HepG2 (cell line): ENCODE results near the gene PCSK6. TPM values are rescaled to one million over a fixed set of nuclear protein-coding genes. Genes with fewer than 3 reads are reported as not detected.

Experiments used
- ATAC-seq: fragments of 200-7000 bp; cut with Tn5 transposase; 3 replicates; pipeline ENCODE4 v1.9.1; 2020; ENCODE audit warnings: mild to moderate bottlenecking, moderate library complexity
- BruUV-seq: library from RNA; stranded (reverse); fragments of 400-500 nt; replicated peaks from 2 replicates; lab custom pipeline; 2021; lab: Mats Ljungman, UMichigan
- CTCF ChIA-PET: fragments of 300-600 bp; formaldehyde crosslinking; extraction: SDS; loops from one replicate; lab custom pipeline; 2021; ENCODE audit warnings: low total read pairs, inconsistent platforms, low intra/inter-chr PET ratio; lab: Yijun Ruan, JAX
- POLR2A ChIA-PET: fragments of 350-600 bp; sonication (Branson Sonifier 250); formaldehyde crosslinking; loops from one replicate; lab custom pipeline; 2020; ENCODE audit warnings: antibody characterized with exemption, inconsistent platforms; lab: Yijun Ruan, JAX
- DNase-seq: peaks from one replicate; pipeline ENCODE4 v3.0.0-alpha.2; 2015; ENCODE audit warnings: low spot score
- FAIRE-seq: peaks from 3 replicates; lab custom pipeline; 2011; peaks lifted over from hg19 to GRCh38; lab: Jason Lieb, UNC
- H2AFZ ChIP-seq: one replicate; pipeline ENCODE4 v1.6.1; 2011; ENCODE audit warnings: low read length, inconsistent platforms
- H3K27ac ChIP-seq: fragments of 300-600 bp; 3 replicates; pipeline ENCODE4 v1.8.0; 2011; ENCODE audit warnings: mixed run types, mild to moderate bottlenecking, mixed read lengths, low read length, inconsistent platforms; ENCODE audit not compliant: insufficient read depth; ENCODE audit errors: extremely low read length
- H3K27me3 ChIP-seq, 2 experiments: fragments of 200-600 bp in 1 of 2; 2 replicates in 1 of 2; 3 replicates in 1 of 2; pipeline versions ENCODE4 v1.6.0 to v1.8.0; 2011; ENCODE audit warnings: low read length in 2 of 2, mild to moderate bottlenecking in 2 of 2, moderate library complexity in 2 of 2, inconsistent platforms in 1 of 2; ENCODE audit not compliant: insufficient read depth in 2 of 2, control insufficient read depth in 1 of 2
- H3K36me3 ChIP-seq, 2 experiments: fragments of 200-600 bp in 1 of 2; replicated peaks in 1 of 2; 2 replicates in 1 of 2; 3 replicates in 1 of 2; pipeline versions ENCODE4 v1.5.1 to v1.8.0; 2011; ENCODE audit warnings: low read length in 2 of 2, inconsistent platforms in 1 of 2; ENCODE audit not compliant: insufficient read depth in 2 of 2, control insufficient read depth in 1 of 2
- H3K4me1 ChIP-seq: 2 replicates; pipeline ENCODE4 v1.5.1; 2012; ENCODE audit warnings: low read length, inconsistent platforms; ENCODE audit not compliant: insufficient read depth
- H3K4me2 ChIP-seq: 2 replicates; pipeline ENCODE4 v1.6.0; 2011; ENCODE audit warnings: low read depth, low read length, inconsistent platforms
- H3K4me3 ChIP-seq, 3 experiments: fragments of 200-600 bp in 1 of 3; sonication (generic), shearing (Covaris generic) in 1 of 3; replicated peaks in 1 of 3; 2 replicates each; pipeline ENCODE4 v1.5.1; 2011 to 2016; ENCODE audit warnings: low read length in 3 of 3, inconsistent platforms in 2 of 3, low read depth in 2 of 3, mild to moderate bottlenecking in 2 of 3, control low read depth in 1 of 3, mixed read lengths in 1 of 3; ENCODE audit not compliant: insufficient read depth in 1 of 3
- H3K79me2 ChIP-seq: one replicate; pipeline ENCODE4 v1.6.1; 2011; ENCODE audit warnings: low read length, inconsistent platforms; ENCODE audit not compliant: insufficient read depth
- H3K9ac ChIP-seq: 2 replicates; pipeline ENCODE4 v1.6.0; 2011; ENCODE audit warnings: mild to moderate bottlenecking, low read depth, low read length, inconsistent platforms; ENCODE audit not compliant: insufficient read depth
- H3K9me3 ChIP-seq: 2 replicates; pipeline ENCODE4 v1.5.1; 2012; ENCODE audit warnings: mild to moderate bottlenecking, low read length
- H4K20me1 ChIP-seq: 2 replicates; pipeline ENCODE4 v1.6.0; 2011; ENCODE audit warnings: inconsistent platforms, mild to moderate bottlenecking, low read length, moderate library complexity; ENCODE audit not compliant: insufficient read depth
- IKZF5 ChIP-seq: IDR thresholded peaks from 2 replicates; pipeline ENCODE4 v1.6.1; 2018; ENCODE audit warnings: missing genetic modification reagents, mild to moderate bottlenecking, missing compliant biosample characterization
- KAT2B ChIP-seq: fragments of 150-350 bp; IDR thresholded peaks from 2 replicates; pipeline ENCODE4 v1.6.1; 2014; ENCODE audit warnings: low read depth, low read length, borderline replicate concordance
- KDM4B ChIP-seq: sonication (generic); formaldehyde crosslinking; IDR thresholded peaks from 2 replicates; pipeline ENCODE4 v1.4.0; 2020; ENCODE audit warnings: missing genetic modification reagents
- MIER3 ChIP-seq: IDR thresholded peaks from 2 replicates; pipeline ENCODE4 v1.6.1; 2016; ENCODE audit warnings: missing compliant biosample characterization, borderline replicate concordance
- RBM22 ChIP-seq: fragments of 200-400 bp; formaldehyde crosslinking; optimal IDR thresholded peaks from 2 replicates; pipeline ENCODE3; 2017; ENCODE audit warnings: mild to moderate bottlenecking, low read length, moderate library complexity
- SALL1 ChIP-seq: sonication (generic); formaldehyde crosslinking; IDR thresholded peaks from 2 replicates; pipeline ENCODE4 v1.8.0; 2022; ENCODE audit warnings: mild to moderate bottlenecking, missing genetic modification reagents
- TRIM24 ChIP-seq: sonication (generic); formaldehyde crosslinking; IDR thresholded peaks from 2 replicates; pipeline ENCODE4 v1.8.0; 2022; ENCODE audit warnings: mild to moderate bottlenecking, missing genetic modification reagents
- UBTF ChIP-seq: sonication (generic); formaldehyde crosslinking; IDR thresholded peaks from 2 replicates; pipeline ENCODE4 v1.4.0; 2020; ENCODE audit warnings: mild to moderate bottlenecking, missing genetic modification reagents
- ZFP90 ChIP-seq: sonication (generic); formaldehyde crosslinking; IDR thresholded peaks from 2 replicates; pipeline ENCODE4 v1.8.0; 2022; ENCODE audit warnings: missing genetic modification reagents, mild to moderate bottlenecking, inconsistent platforms, borderline replicate concordance
- ZFYVE20 ChIP-seq: sonication (generic); formaldehyde crosslinking; IDR thresholded peaks from 2 replicates; pipeline ENCODE4 v1.8.0; 2023; ENCODE audit warnings: low read depth, mild to moderate bottlenecking, moderate library complexity, missing genetic modification reagents, borderline replicate concordance
- ZNF260 ChIP-seq: sonication (generic); formaldehyde crosslinking; IDR thresholded peaks from 2 replicates; pipeline ENCODE4 v1.4.0; 2020; ENCODE audit warnings: missing genetic modification reagents, low read depth, mild to moderate bottlenecking, borderline replicate concordance
- WGBS: methylation state at CpG from one replicate; pipeline ENCODE4 v1.1.6; 2017; ENCODE audit warnings: low lambda C conversion rate; 5-methylcytosine and 5-hydroxymethylcytosine counted together
- in situ Hi-C: cut with HindIII; loops from 2 replicates; pipeline ENCODE4 v1.10.0; 2017; ENCODE audit warnings: low pct_unique_long_range_greater_than_20kb; ENCODE audit not compliant: extremely low pct_ligation_motif_present
- intact Hi-C: fragments of 100-400 bp; cut with micrococcal nuclease; formaldehyde crosslinking; loops from one replicate; pipeline ENCODE4 v1.10.0; 2022; ENCODE audit not compliant: unreplicated experiment
- polyA plus RNA-seq, 8 experiments: library from polyadenylated mRNA; depleted of rRNA in 3 of 8; stranded (reverse) in 7 of 8; unstranded in 1 of 8; fragments of >200 nt; fragmentation: Illumina TruSeq in 4 of 8; extraction: Trizol in 4 of 8; gene quantifications; 2 replicates each; pipeline versions ENCODE4 v1.2.1 to v1.2.3, GENCODE V29; 2011 to 2016; ENCODE audit warnings: low read depth in 4 of 8, missing spikeins in 1 of 8, mixed read lengths in 1 of 8; ENCODE audit not compliant: insufficient read depth in 1 of 8
- total RNA-seq, 5 experiments: library from RNA; depleted of rRNA; stranded (reverse); fragments of >200 nt; fragmentation: Illumina TruSeq; extraction: Trizol; gene quantifications; 2 replicates each; pipeline ENCODE4 v1.2.3, GENCODE V29; 2016; ENCODE audit warnings: low read depth in 1 of 5
- TF ChIP-seq, protein P1 (sequence below): sonication (generic); formaldehyde crosslinking; conservative IDR thresholded peaks from 2 replicates; pipeline ENCODE4 v1.8.0; 2022; ENCODE audit warnings: missing genetic modification reagents
- TF ChIP-seq, protein P2 (sequence below): fragments of 450-650 bp; IDR thresholded peaks from 2 replicates; pipeline ENCODE4 v1.6.1; 2016

Gene PCSK6
- total and polyA plus RNA-seq, 2 of the 13 experiments (the other 11 are each of a cell fraction or from before 2014, with no cell fraction given) = 56.5 to 155 TPM

- TF ChIP-seq ZFYVE20 (CRISPR knock-in tag) (no peak), SALL1 (no peak), UBTF (no peak), TRIM24 (no peak)
- FAIRE-seq (no peak), ATAC-seq (no peak), DNase-seq (no peak)
- no peaks in the 10 kb centered on the region for H3K4me1 ChIP-seq
- WGBS = 97% methylated on average over 10 of the region's 10 CpGs
- intact Hi-C loops (no loop called here), in situ Hi-C loops (no loop called here)
- H3K27ac ChIP-seq = no peak overlapping the region
- H3K36me3 ChIP-seq = peaks cover 36 to 99% of the 10 kb centered on the region in 2 experiments
- no peak overlapping the region for H3K4me2 ChIP-seq
- H3K9me3 ChIP-seq = no peaks in the 10 kb centered on the region
- BruUV-seq = no TSS peak
- H4K20me1 ChIP-seq = no peaks in the 10 kb centered on the region
- no peak overlapping the region for H2AFZ ChIP-seq
- H3K4me3 ChIP-seq = no peak overlapping the region
- H3K79me2 ChIP-seq = no peaks in the 10 kb centered on the region
- CTCF ChIA-PET = no interaction called here
- POLR2A ChIA-PET = no interaction called here
- no peaks in the 10 kb centered on the region for H3K27me3 ChIP-seq
- no peak overlapping the region for H3K9ac ChIP-seq
These were observed 98.1 kb downstream of the PCSK6 start for GRCh38 chr15:101391431-101391830.

- in situ Hi-C loops (no loop called here), intact Hi-C loops (no loop called here)
- Histone ChIP-seq H3K9ac (no peak overlapping the region), H3K4me3 (no peak overlapping the region), H3K27ac (no peak overlapping the region), H3K27me3 (no peaks in the 10 kb centered on the region), H3K4me2 (no peak overlapping the region), H3K79me2 (no peaks in the 10 kb centered on the region), H4K20me1 (no peaks in the 10 kb centered on the region), H3K4me1 (no peaks in the 10 kb centered on the region), H2AFZ (no peak overlapping the region), H3K9me3 (no peaks in the 10 kb centered on the region), H3K36me3 (peaks cover 37 to 99% of the 10 kb centered on the region in 2 experiments)
- POLR2A ChIA-PET = no interaction called here
- ATAC-seq = no peak
- CTCF ChIA-PET = no interaction called here
- FAIRE-seq = no peak
- WGBS = 85% methylated on average over 8 of the region's 8 CpGs
- no peak for DNase-seq
- BruUV-seq = no TSS peak
- TF ChIP-seq MIER3 (CRISPR knock-in tag) (no peak), RBM22 (no peak), KDM4B (no peak), ZNF260 (no peak), KAT2B (no peak), ZFP90 (no peak), IKZF5 (CRISPR knock-in tag) (no peak)
- TF ChIP-seq, protein P1, sequence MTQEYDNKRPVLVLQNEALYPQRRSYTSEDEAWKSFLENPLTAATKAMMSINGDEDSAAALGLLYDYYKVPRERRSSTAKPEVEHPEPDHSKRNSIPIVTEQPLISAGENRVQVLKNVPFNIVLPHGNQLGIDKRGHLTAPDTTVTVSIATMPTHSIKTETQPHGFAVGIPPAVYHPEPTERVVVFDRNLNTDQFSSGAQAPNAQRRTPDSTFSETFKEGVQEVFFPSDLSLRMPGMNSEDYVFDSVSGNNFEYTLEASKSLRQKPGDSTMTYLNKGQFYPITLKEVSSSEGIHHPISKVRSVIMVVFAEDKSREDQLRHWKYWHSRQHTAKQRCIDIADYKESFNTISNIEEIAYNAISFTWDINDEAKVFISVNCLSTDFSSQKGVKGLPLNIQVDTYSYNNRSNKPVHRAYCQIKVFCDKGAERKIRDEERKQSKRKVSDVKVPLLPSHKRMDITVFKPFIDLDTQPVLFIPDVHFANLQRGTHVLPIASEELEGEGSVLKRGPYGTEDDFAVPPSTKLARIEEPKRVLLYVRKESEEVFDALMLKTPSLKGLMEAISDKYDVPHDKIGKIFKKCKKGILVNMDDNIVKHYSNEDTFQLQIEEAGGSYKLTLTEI (CRISPR knock-in tag) = no peak
- TF ChIP-seq, protein P2, sequence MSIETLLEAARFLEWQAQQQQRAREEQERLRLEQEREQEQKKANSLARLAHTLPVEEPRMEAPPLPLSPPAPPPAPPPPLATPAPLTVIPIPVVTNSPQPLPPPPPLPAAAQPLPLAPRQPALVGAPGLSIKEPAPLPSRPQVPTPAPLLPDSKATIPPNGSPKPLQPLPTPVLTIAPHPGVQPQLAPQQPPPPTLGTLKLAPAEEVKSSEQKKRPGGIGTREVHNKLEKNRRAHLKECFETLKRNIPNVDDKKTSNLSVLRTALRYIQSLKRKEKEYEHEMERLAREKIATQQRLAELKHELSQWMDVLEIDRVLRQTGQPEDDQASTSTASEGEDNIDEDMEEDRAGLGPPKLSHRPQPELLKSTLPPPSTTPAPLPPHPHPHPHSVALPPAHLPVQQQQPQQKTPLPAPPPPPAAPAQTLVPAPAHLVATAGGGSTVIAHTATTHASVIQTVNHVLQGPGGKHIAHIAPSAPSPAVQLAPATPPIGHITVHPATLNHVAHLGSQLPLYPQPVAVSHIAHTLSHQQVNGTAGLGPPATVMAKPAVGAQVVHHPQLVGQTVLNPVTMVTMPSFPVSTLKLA = no peak
These were observed 99.0 kb downstream of the PCSK6 start for GRCh38 chr15:101390462-101390861.
